Adrenal gland (tissue), 12 donors: ENCODE data around the gene METTL5. TPM values are rescaled to one million over a fixed set of nuclear protein-coding genes. Genes with fewer than 3 reads are reported as not detected.
"Not testable (repeated sequence)": the region's sequence is repeated elsewhere in the genome, so short reads cannot be mapped to it uniquely, and the experiment has no call there.

Experiments used
- DNase-seq, 7 donors: peaks; one replicate each; pipeline ENCODE4 v3.0.0-alpha.2; 2019 to 2020
- H3K27ac ChIP-seq, 5 donors: fragments of 200-600 bp; sonication (generic) in 4 of 5; 1 replicate in 3 of 5; 2 replicates in 2 of 5; pipeline versions ENCODE4 v1.5.1 to v1.8.0; 2016 to 2020; ENCODE audit warnings: mild to moderate bottlenecking in 1 of 5
- H3K27me3 ChIP-seq: fragments of 200-600 bp; 2 replicates; pipeline ENCODE4 v1.8.0; 2021
- H3K36me3 ChIP-seq, 2 donors: fragments of 200-600 bp; replicated peaks in 1 of 2; 1 replicate in 1 of 2; 2 replicates in 1 of 2; pipeline versions ENCODE4 v1.5.1 to v1.8.0; 2018 to 2022
- H3K4me1 ChIP-seq, 2 donors: fragments of 200-600 bp; replicated peaks in 1 of 2; 1 replicate in 1 of 2; 2 replicates in 1 of 2; pipeline versions ENCODE4 v1.5.1 to v1.8.0; 2018 to 2021
- H3K4me3 ChIP-seq, 4 donors: fragments of 200-600 bp; sonication (generic) in 3 of 4; one replicate each; pipeline ENCODE4 v1.5.1; 2016 to 2018
- H3K9me3 ChIP-seq, 3 donors: fragments of 200-600 bp; sonication (generic) in 1 of 3; replicated peaks in 1 of 3; 1 replicate in 2 of 3; 2 replicates in 1 of 3; pipeline versions ENCODE4 v1.5.1 to v1.8.0; 2016 to 2021
- POLR2A ChIP-seq, 2 donors: fragments of 450-650 bp; IDR thresholded peaks; one replicate each; pipeline ENCODE4 v1.6.1; 2017; ENCODE audit warnings: antibody characterized with exemption in 2 of 2, mild to moderate bottlenecking in 2 of 2, moderate library complexity in 1 of 2
- WGBS, 4 donors: extraction: QIAGEN DNeasy Blood & Tissue Kit in 2 of 4; methylation state at CpG; one replicate each; pipeline versions ENCODE4 v1.1.5 to v1.1.7; 2013 to 2017; 5-methylcytosine and 5-hydroxymethylcytosine counted together
- intact Hi-C, 2 donors: fragments of 100-400 bp; cut with DNase I; formaldehyde crosslinking; loops; one replicate each; pipeline versions ENCODE4 v1.14.1 to v1.15.0; 2022 to 2023
- polyA plus RNA-seq, 3 donors: library from polyadenylated mRNA; stranded (reverse); fragments of 200-250 nt in 2 of 3; fragments of 350-450 nt in 1 of 3; fragmentation: Illumina TruSeq in 1 of 3; extraction: RNeasy Lipid Tissue Mini Kit (QIAGEN cat#74804) in 1 of 3; gene quantifications; one replicate each; pipeline ENCODE4 v1.2.3, GENCODE V29; 2013 to 2014
- total RNA-seq, 9 donors: library from RNA; depleted of rRNA in 4 of 9; stranded (reverse); fragments of >200 nt in 4 of 9; fragments of 120-200 nt in 1 of 9; fragmentation: NEBNext Ultra II Directional in 1 of 9; extraction: Animal tissue kit (Norgen Biotek cat#: 25700) in 1 of 9; gene quantifications; one replicate each; pipeline versions ENCODE4 v1.1.0 to v1.2.4, GENCODE V29; 2013 to 2023
- TF ChIP-seq, protein P1 (sequence below), 6 experiments: fragments of 450-650 bp in 4 of 6; fragments of 200-600 bp in 2 of 6; sonication (generic) in 1 of 6; IDR thresholded peaks; 1 replicate in 5 of 6; 2 replicates in 1 of 6; pipeline versions ENCODE4 v1.5.1 to v1.8.0; 2016 to 2021; ENCODE audit warnings: antibody characterized with exemption in 6 of 6, mild to moderate bottlenecking in 2 of 6, moderate library complexity in 1 of 6
- donor health status: healthy with polysubstance abuse.
- donor health status: Bipolar disorder and iron deficiency.
- donor health status: DM: yes; HTN: yes; CAD: no.
- donor health status: DM: no; HTN: no; CAD: no.
- donor health status: DM: no; HTN: no; CAD: no.
- donor health status: DM: yes; HTN: yes; CAD: no.

METTL5 gene
- total and polyA plus RNA-seq, 12 donors: 18.2 to 89.1 (median 50.2) TPM

GRCh38 chr2:169860149-169860548 is 35.4 kb upstream of the METTL5 start:
- H3K4me3 ChIP-seq: no peak overlapping the region
- H3K36me3 ChIP-seq: no peaks in the 10 kb centered on the region
- no peak overlapping the region for H3K27ac ChIP-seq
- no peak for DNase-seq
- no peaks in the 10 kb centered on the region for H3K27me3 ChIP-seq
- intact Hi-C loops: no loop called here
- no peaks in the 10 kb centered on the region for H3K9me3 ChIP-seq
- WGBS, 4 donors: 91 to 94% (median 92%) methylated on average over 4 of the region's 4 CpGs
- no peak for TF ChIP-seq POLR2A (IDR thresholded peaks at IDR 0.05)
- TF ChIP-seq, protein P1, sequence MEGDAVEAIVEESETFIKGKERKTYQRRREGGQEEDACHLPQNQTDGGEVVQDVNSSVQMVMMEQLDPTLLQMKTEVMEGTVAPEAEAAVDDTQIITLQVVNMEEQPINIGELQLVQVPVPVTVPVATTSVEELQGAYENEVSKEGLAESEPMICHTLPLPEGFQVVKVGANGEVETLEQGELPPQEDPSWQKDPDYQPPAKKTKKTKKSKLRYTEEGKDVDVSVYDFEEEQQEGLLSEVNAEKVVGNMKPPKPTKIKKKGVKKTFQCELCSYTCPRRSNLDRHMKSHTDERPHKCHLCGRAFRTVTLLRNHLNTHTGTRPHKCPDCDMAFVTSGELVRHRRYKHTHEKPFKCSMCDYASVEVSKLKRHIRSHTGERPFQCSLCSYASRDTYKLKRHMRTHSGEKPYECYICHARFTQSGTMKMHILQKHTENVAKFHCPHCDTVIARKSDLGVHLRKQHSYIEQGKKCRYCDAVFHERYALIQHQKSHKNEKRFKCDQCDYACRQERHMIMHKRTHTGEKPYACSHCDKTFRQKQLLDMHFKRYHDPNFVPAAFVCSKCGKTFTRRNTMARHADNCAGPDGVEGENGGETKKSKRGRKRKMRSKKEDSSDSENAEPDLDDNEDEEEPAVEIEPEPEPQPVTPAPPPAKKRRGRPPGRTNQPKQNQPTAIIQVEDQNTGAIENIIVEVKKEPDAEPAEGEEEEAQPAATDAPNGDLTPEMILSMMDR (IDR thresholded peaks at IDR 0.05): no peak
- peaks cover 0 to 9% of the 10 kb centered on the region in 2 donors for H3K4me1 ChIP-seq

GRCh38 chr2:169859423-169859822 is 34.7 kb upstream of the METTL5 start:
- no peaks in the 10 kb centered on the region for H3K9me3 ChIP-seq
- no peaks in the 10 kb centered on the region for H3K36me3 ChIP-seq
- 96 to 99% (median 98%) methylated on average over 4 of the region's 4 CpGs for WGBS, 4 donors
- H3K4me3 ChIP-seq: no peak overlapping the region
- no peaks in the 10 kb centered on the region for H3K27me3 ChIP-seq
- peaks cover 0 to 9% of the 10 kb centered on the region in 2 donors for H3K4me1 ChIP-seq
- H3K27ac ChIP-seq: no peak overlapping the region
- DNase-seq: no peak
- no peak for TF ChIP-seq POLR2A (IDR thresholded peaks at IDR 0.05)
- TF ChIP-seq, protein P1 (IDR thresholded peaks at IDR 0.05): no peak
- intact Hi-C loops: no loop called here

- H3K9me3 ChIP-seq, intact Hi-C loops, H3K4me1 ChIP-seq: not testable (repeated sequence)
These were observed 30.9 kb upstream of the METTL5 start for GRCh38 chr2:169855281-169856258.

GRCh38 chr2:169853041-169853668 is 28.4 kb upstream of the METTL5 start:
- Histone ChIP-seq H3K4me1 (peaks cover 0 to 3% of the 10 kb centered on the region in 2 donors), H3K27ac (no peak overlapping the region), H3K36me3 (no peaks in the 10 kb centered on the region), H3K27me3 (no peaks in the 10 kb centered on the region), H3K4me3 (no peak overlapping the region), H3K9me3 (no peaks in the 10 kb centered on the region)
- 80 to 97% (median 94%) methylated on average over 4 of the region's 4 CpGs for WGBS, 4 donors
- no peak for DNase-seq
- TF ChIP-seq POLR2A (IDR thresholded peaks at IDR 0.05): no peak
- TF ChIP-seq, protein P1 (IDR thresholded peaks at IDR 0.05): no peak
- intact Hi-C loops: no loop called here

More at GRCh38 chr2:169855281-169856258, 30.9 kb upstream of the METTL5 start:
- H3K27ac ChIP-seq, H3K4me3 ChIP-seq, H3K36me3 ChIP-seq, H3K27me3 ChIP-seq, DNase-seq: not testable (repeated sequence)
- WGBS, 4 donors: 92 to 96% (median 94%) methylated on average over 9 to 37 of the region's 42 CpGs
